Ovary (tissue), 3 donors: ENCODE results near the gene CFDP1.

Experiments used
- CTCF ChIP-seq, 3 donors: fragments of 450-650 bp in 2 of 3; fragments of 200-600 bp in 1 of 3; IDR thresholded peaks; one replicate each; pipeline versions ENCODE4 v1.5.1 to v1.8.0; 2016 to 2022; ENCODE audit warnings: antibody characterized with exemption in 3 of 3, mild to moderate bottlenecking in 1 of 3
- POLR2A ChIP-seq: fragments of 450-650 bp; IDR thresholded peaks from one replicate; pipeline ENCODE4 v1.6.1; 2017; ENCODE audit warnings: antibody characterized with exemption, mild to moderate bottlenecking, moderate library complexity
- donor health status: DM: no; HTN: no; CAD: no.

GRCh38 chr16:75387951-75388350 is 45.4 kb downstream of the CFDP1 start:
- no peak for TF ChIP-seq POLR2A
- TF ChIP-seq CTCF (IDR thresholded peaks at IDR 0.05) = no peak
